Stomach smooth muscle (tissue), 2 donors: ENCODE results near the gene SPESP1.

Experiments used
- H3K27ac ChIP-seq: one replicate; pipeline ENCODE4 v1.7.0; 2013; ENCODE audit warnings: mild to moderate bottlenecking, low read length, inconsistent platforms
- H3K27me3 ChIP-seq, 2 donors: one replicate each; pipeline ENCODE4 v1.7.0; 2013; ENCODE audit warnings: low read length in 2 of 2; ENCODE audit not compliant: insufficient read depth in 2 of 2, control insufficient read depth in 1 of 2
- H3K36me3 ChIP-seq, 2 donors: one replicate each; pipeline ENCODE4 v1.7.0; 2013; ENCODE audit warnings: low read length in 2 of 2; ENCODE audit not compliant: control insufficient read depth in 2 of 2, insufficient read depth in 2 of 2
- H3K4me1 ChIP-seq: one replicate; pipeline ENCODE4 v1.7.0; 2013; ENCODE audit warnings: low read length; ENCODE audit not compliant: control insufficient read depth, insufficient read depth
- H3K4me3 ChIP-seq, 2 donors: one replicate each; pipeline ENCODE4 v1.7.0; 2013; ENCODE audit warnings: low read length in 2 of 2
- H3K9ac ChIP-seq, 2 donors: one replicate each; pipeline ENCODE4 v1.7.0; 2013; ENCODE audit warnings: low read length in 2 of 2, mild to moderate bottlenecking in 1 of 2
- H3K9me3 ChIP-seq, 2 donors: one replicate each; pipeline ENCODE4 v1.7.0; 2013; ENCODE audit warnings: low read length in 2 of 2; ENCODE audit not compliant: control insufficient read depth in 2 of 2
- donor health status: healthy.
- donor health status: Pancreatic carcinoma.

The SPESP1 gene

DNA sequence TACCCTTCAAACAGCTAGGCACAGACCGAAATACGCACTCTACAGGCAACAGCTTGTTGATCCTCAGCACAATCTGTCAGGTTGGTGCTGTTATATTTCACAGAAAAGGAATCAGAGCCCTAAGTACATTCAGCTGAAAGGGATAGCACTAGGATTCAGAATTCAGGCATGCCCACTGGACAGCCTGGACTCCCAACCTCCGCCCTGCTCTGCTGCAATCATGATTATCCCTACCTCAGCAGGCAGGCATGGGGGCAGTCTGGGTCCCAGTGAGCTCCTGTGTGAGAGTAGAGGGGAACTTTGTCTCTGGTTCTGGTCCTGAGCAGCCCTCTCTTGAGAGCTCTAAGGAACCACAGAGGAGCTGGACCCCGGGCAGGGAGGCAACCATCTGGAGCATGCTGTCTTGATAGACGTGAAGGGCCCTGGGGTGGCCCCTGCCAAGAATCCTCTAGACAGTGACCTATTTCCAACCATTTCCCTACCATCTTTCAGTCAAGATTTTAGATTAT, 60.7 kb downstream of the SPESP1 start:
- Histone ChIP-seq H3K4me3 (no peak overlapping the region), H3K27ac (no peak overlapping the region), H3K9ac (no peak overlapping the region), H3K9me3 (no peaks in the 10 kb centered on the region), H3K27me3 (peaks cover 0 to 2% of the 10 kb centered on the region in 2 donors), H3K36me3 (no peaks in the 10 kb centered on the region), H3K4me1 (no peaks in the 10 kb centered on the region)

DNA sequence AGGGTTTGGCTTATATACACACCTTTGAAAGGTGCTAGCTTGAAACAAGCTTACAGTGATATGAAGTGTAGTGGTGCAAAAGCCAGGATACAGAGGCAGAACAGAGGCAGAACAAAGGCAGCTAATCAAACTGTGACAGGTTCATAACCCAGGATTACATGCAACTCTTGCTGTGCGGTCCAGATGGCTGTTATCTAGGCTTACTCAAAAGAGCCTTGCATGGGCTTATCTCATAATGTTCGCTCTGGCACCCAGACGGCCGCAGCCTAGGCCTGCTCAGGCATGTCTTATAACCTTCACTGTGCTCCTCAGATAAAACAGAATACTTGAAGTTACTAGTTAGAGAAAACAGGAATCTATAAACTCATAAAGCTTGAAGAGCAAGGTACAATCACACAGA, 61.4 kb downstream of the SPESP1 start:
- H3K4me3 ChIP-seq = no peak overlapping the region
- H3K4me1 ChIP-seq = no peaks in the 10 kb centered on the region
- H3K9ac ChIP-seq = no peak overlapping the region
- no peak overlapping the region for H3K27ac ChIP-seq
- no peaks in the 10 kb centered on the region for H3K36me3 ChIP-seq
- H3K27me3 ChIP-seq = peaks cover 0 to 2% of the 10 kb centered on the region in 2 donors
- no peaks in the 10 kb centered on the region for H3K9me3 ChIP-seq

GRCh38 chr15:68992696-68993095, 62.4 kb downstream of the SPESP1 start:
- H3K36me3 ChIP-seq = no peaks in the 10 kb centered on the region
- no peaks in the 10 kb centered on the region for H3K4me1 ChIP-seq
- no peak overlapping the region for H3K4me3 ChIP-seq
- no peak overlapping the region for H3K9ac ChIP-seq
- H3K27me3 ChIP-seq = peaks cover 0 to 2% of the 10 kb centered on the region in 2 donors
- H3K9me3 ChIP-seq = no peaks in the 10 kb centered on the region
- H3K27ac ChIP-seq = no peak overlapping the region

DNA sequence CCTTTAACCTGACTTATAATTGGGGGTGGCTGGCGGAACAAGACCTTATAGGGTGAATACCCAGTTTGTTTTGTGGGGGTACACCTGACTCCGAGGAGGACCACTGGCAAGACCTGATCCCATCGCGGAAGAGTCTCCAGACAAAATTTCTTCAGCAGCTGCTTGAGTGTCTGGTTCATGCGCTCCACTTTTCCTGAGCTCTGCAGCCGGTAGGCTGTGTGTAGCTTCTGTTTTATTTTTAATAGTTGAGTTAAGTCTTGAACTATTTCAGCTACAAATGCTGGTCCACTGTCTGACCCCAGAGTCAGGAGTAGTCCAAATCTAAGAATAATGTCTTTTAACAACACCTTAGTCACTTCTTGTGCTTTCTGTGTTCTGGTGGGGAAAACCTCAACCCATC, 63.0 kb downstream of the SPESP1 start:
- peaks cover 0 to 2% of the 10 kb centered on the region in 2 donors for H3K27me3 ChIP-seq
- no peak overlapping the region for H3K27ac ChIP-seq
- no peak overlapping the region for H3K9ac ChIP-seq
- no peaks in the 10 kb centered on the region for H3K9me3 ChIP-seq
- H3K4me1 ChIP-seq = no peaks in the 10 kb centered on the region
- no peak overlapping the region for H3K4me3 ChIP-seq
- H3K36me3 ChIP-seq = no peaks in the 10 kb centered on the region

- Histone ChIP-seq H3K9ac (no peak overlapping the region), H3K9me3 (no peaks in the 10 kb centered on the region), H3K4me3 (no peak overlapping the region), H3K27ac (no peak overlapping the region), H3K4me1 (no peaks in the 10 kb centered on the region), H3K36me3 (no peaks in the 10 kb centered on the region), H3K27me3 (peaks cover 0 to 2% of the 10 kb centered on the region in 2 donors)
These were observed 63.8 kb downstream of the SPESP1 start for GRCh38 chr15:68994149-68994548.

- Histone ChIP-seq H3K4me3 (no peak overlapping the region), H3K27ac (no peak overlapping the region)
These were observed 64.8 kb downstream of the SPESP1 start for GRCh38 chr15:68994981-68995761.

More at GRCh38 chr15:68994981-68995761, 64.8 kb downstream of the SPESP1 start:
- Histone ChIP-seq H3K36me3 (no peaks in the 10 kb centered on the region), H3K9ac (no peak overlapping the region), H3K27me3 (no peaks in the 10 kb centered on the region), H3K9me3 (no peaks in the 10 kb centered on the region), H3K4me1 (no peaks in the 10 kb centered on the region)
